GM23338 (cell line): ENCODE data around the gene EDARADD. TPM values are rescaled to one million over a fixed set of nuclear protein-coding genes. Genes with fewer than 3 reads are reported as not detected.

ENCODE experiments used
- ATAC-seq: fragments of 200-7000 bp; cut with Tn5 transposase; 3 replicates; pipeline ENCODE4 v1.9.1; 2020
- DNase-seq: peaks from one replicate; pipeline ENCODE4 v3.0.0-alpha.2; 2015; ENCODE audit warnings: low spot score
- H2AFZ ChIP-seq: fragments of 200-600 bp; sonication (generic); 2 replicates; pipeline ENCODE4 v1.8.0; 2016; ENCODE audit warnings: antibody characterized with exemption, mild to moderate bottlenecking, moderate library complexity
- H3F3A ChIP-seq: fragments of 200-600 bp; sonication (generic); replicated peaks from 2 replicates; pipeline ENCODE4 v1.8.0; 2017; ENCODE audit warnings: antibody characterized with exemption, mixed run types, low read depth
- H3K27ac ChIP-seq: fragments of 200-600 bp; sonication (generic); 2 replicates; pipeline ENCODE4 v1.6.1; 2016; ENCODE audit warnings: low read depth
- H3K27me3 ChIP-seq: fragments of 200-600 bp; sonication (generic); 2 replicates; pipeline ENCODE4 v1.8.0; 2016; ENCODE audit warnings: mild to moderate bottlenecking, mixed run types, moderate library complexity; ENCODE audit not compliant: insufficient read depth
- H3K36me3 ChIP-seq: fragments of 200-600 bp; sonication (generic); 2 replicates; pipeline ENCODE4 v1.8.0; 2016; ENCODE audit warnings: mild to moderate bottlenecking; ENCODE audit not compliant: insufficient read depth
- H3K4me1 ChIP-seq: fragments of 200-600 bp; sonication (generic); 2 replicates; pipeline ENCODE4 v1.8.0; 2016; ENCODE audit warnings: mild to moderate bottlenecking, moderate library complexity; ENCODE audit not compliant: insufficient read depth
- H3K4me2 ChIP-seq: fragments of 200-600 bp; sonication (generic); 2 replicates; pipeline ENCODE4 v1.7.1; 2017; ENCODE audit warnings: mixed run types
- H3K4me3 ChIP-seq: fragments of 200-600 bp; sonication (generic); 2 replicates; pipeline ENCODE4 v1.6.1; 2016; ENCODE audit warnings: mixed run types
- H3K79me2 ChIP-seq: fragments of 200-600 bp; sonication (generic); replicated peaks from 2 replicates; pipeline ENCODE4 v1.8.0; 2017; ENCODE audit warnings: mild to moderate bottlenecking; ENCODE audit not compliant: insufficient read depth
- H3K9me2 ChIP-seq: fragments of 200-600 bp; sonication (generic); 2 replicates; pipeline ENCODE4 v1.8.0; 2017; ENCODE audit not compliant: insufficient read depth
- H4K20me1 ChIP-seq: fragments of 200-600 bp; sonication (generic); replicated peaks from 2 replicates; pipeline ENCODE4 v1.8.0; 2017; ENCODE audit warnings: mild to moderate bottlenecking; ENCODE audit not compliant: insufficient read depth
- H3K27ac Mint-ChIP-seq: 2 replicates; pipeline ENCODE4 v1.8.0; 2020; ENCODE audit warnings: inconsistent platforms, mild to moderate bottlenecking, moderate library complexity, mixed read lengths
- H3K27me3 Mint-ChIP-seq: 3 replicates; pipeline ENCODE4 v1.8.0; 2022; ENCODE audit warnings: low read depth, mild to moderate bottlenecking, moderate library complexity, mixed read lengths, inconsistent platforms; ENCODE audit not compliant: insufficient read depth, poor library complexity
- H3K36me3 Mint-ChIP-seq: 3 replicates; pipeline ENCODE4 v1.8.0; 2021; ENCODE audit warnings: low read depth, mild to moderate bottlenecking, inconsistent platforms, moderate library complexity, mixed read lengths
- H3K4me1 Mint-ChIP-seq: 3 replicates; pipeline ENCODE4 v1.8.0; 2020; ENCODE audit warnings: mild to moderate bottlenecking, inconsistent platforms, mixed read lengths
- H3K4me3 Mint-ChIP-seq: 3 replicates; pipeline ENCODE4 v1.8.0; 2021; ENCODE audit warnings: moderate library complexity, mild to moderate bottlenecking, inconsistent platforms, mixed read lengths
- H3K9me3 Mint-ChIP-seq: 3 replicates; pipeline ENCODE4 v1.8.0; 2020; ENCODE audit warnings: moderate library complexity, mild to moderate bottlenecking, inconsistent platforms, mixed read lengths
- CREB1 ChIP-seq: fragments of 250-450 bp; sonication (Bioruptor Pico); IDR thresholded peaks from 2 replicates; pipeline ENCODE4 v1.5.0; 2020; ENCODE audit warnings: low read depth, mild to moderate bottlenecking, moderate library complexity
- CTCF ChIP-seq, 2 experiments: fragments of 200-600 bp in 1 of 2; sonication (generic) in 1 of 2; conservative IDR thresholded peaks; 2 replicates each; pipeline versions ENCODE4 v1.5.1 to v1.6.1; 2016 to 2017; ENCODE audit warnings: antibody characterized with exemption in 2 of 2, low read depth in 2 of 2, mild to moderate bottlenecking in 2 of 2, moderate library complexity in 1 of 2
- ETS1 ChIP-seq: IDR thresholded peaks from 2 replicates; pipeline ENCODE4 v1.6.1; 2016; ENCODE audit warnings: antibody characterized with exemption
- EZH2 ChIP-seq: fragments of 200-600 bp; sonication (generic); IDR thresholded peaks from one replicate; pipeline ENCODE4 v1.8.0; 2017; ENCODE audit warnings: antibody characterized with exemption, mild to moderate bottlenecking, low read depth; ENCODE audit not compliant: unreplicated experiment
- EZH2phosphoT487 ChIP-seq: fragments of 200-600 bp; sonication (generic); IDR thresholded peaks from one replicate; pipeline ENCODE4 v1.8.1; 2018; ENCODE audit warnings: antibody characterized with exemption; ENCODE audit not compliant: unreplicated experiment
- JUNB ChIP-seq: IDR thresholded peaks from one replicate; pipeline ENCODE4 v1.6.1; 2016; ENCODE audit warnings: antibody characterized with exemption; ENCODE audit not compliant: unreplicated experiment
- NANOG ChIP-seq: IDR thresholded peaks from 2 replicates; pipeline ENCODE4 v1.6.1; 2016; ENCODE audit warnings: antibody characterized with exemption, borderline replicate concordance
- POLR2AphosphoS5 ChIP-seq: IDR thresholded peaks from 2 replicates; pipeline ENCODE4 v1.6.1; 2016; ENCODE audit warnings: antibody characterized with exemption, low read depth
- REST ChIP-seq: IDR thresholded peaks from one replicate; pipeline ENCODE4 v1.6.1; 2018; ENCODE audit warnings: antibody characterized with exemption; ENCODE audit not compliant: unreplicated experiment
- STAT1 ChIP-seq: IDR thresholded peaks from one replicate; pipeline ENCODE4 v1.6.1; 2016; ENCODE audit warnings: antibody characterized with exemption; ENCODE audit not compliant: unreplicated experiment
- ZNF114 ChIP-seq: fragments of 250-450 bp; sonication (Bioruptor Pico); IDR thresholded peaks from 2 replicates; pipeline ENCODE4 v1.5.0; 2020; ENCODE audit warnings: mild to moderate bottlenecking, moderate library complexity
- ZNF331 ChIP-seq: fragments of 250-450 bp; sonication (Bioruptor Pico); IDR thresholded peaks from 2 replicates; pipeline ENCODE4 v1.5.0; 2020; ENCODE audit warnings: low read depth, mild to moderate bottlenecking, moderate library complexity
- ZNF462 ChIP-seq: fragments of 250-450 bp; sonication (Bioruptor Pico); IDR thresholded peaks from 2 replicates; pipeline ENCODE4 v1.5.0; 2020; ENCODE audit warnings: mild to moderate bottlenecking, moderate library complexity
- polyA plus RNA-seq: library from polyadenylated mRNA; unstranded; fragments of >200 nt; fragmentation: Nextera tagmentation; extraction: Ambion mirVana; gene quantifications from 2 replicates; pipeline ENCODE4 v1.2.1, GENCODE V29; 2016
- total RNA-seq: library from RNA; depleted of rRNA; stranded (reverse); fragments of >200 nt; shearing (Covaris generic); gene quantifications from 2 replicates; pipeline ENCODE4 v1.2.3, GENCODE V29; 2014

EDARADD gene
- total and polyA plus RNA-seq, 2 experiments from 2014 or later, result 3.7 to 4.4 TPM

- H4K20me1 ChIP-seq, result no peaks in the 10 kb centered on the region
- DNase-seq (peak; percentile 48), ATAC-seq (peak; percentile 85)
- no peak overlapping the region for H3K27ac ChIP-seq
- no peak overlapping the region for H3K4me3 ChIP-seq
- no peak overlapping the region for H3K4me2 ChIP-seq
- Mint-ChIP-seq H3K4me1 (peaks cover 14% of the 10 kb centered on the region), H3K4me3 (no peak overlapping the region), H3K27ac (no peak overlapping the region), H3K9me3 (peaks cover 3% of the 10 kb centered on the region; the same call in 1 of the 3 replicates), H3K27me3 (peaks cover 4% of the 10 kb centered on the region), H3K36me3 (no peaks in the 10 kb centered on the region)
- H3K36me3 ChIP-seq, result no peaks in the 10 kb centered on the region
- no peaks in the 10 kb centered on the region for H3K79me2 ChIP-seq
- TF ChIP-seq NANOG (no peak), ZNF331 (CRISPR knock-in tag) (no peak), ZNF462 (CRISPR knock-in tag) (no peak), REST (no peak), JUNB (no peak), POLR2AphosphoS5 (no peak), EZH2 (no peak), ETS1 (no peak), STAT1 (no peak), EZH2phosphoT487 (no peak), ZNF114 (CRISPR knock-in tag) (no peak), CREB1 (CRISPR knock-in tag) (no peak), CTCF (conservative IDR thresholded peaks at IDR 0.05; ENCODE audit: low read depth in 2 of 2) (no peak)
- peaks cover 9% of the 10 kb centered on the region for H3K4me1 ChIP-seq
- H3K9me2 ChIP-seq, result no peaks in the 10 kb centered on the region
- H2AFZ ChIP-seq, result no peak overlapping the region
- H3F3A ChIP-seq, result no peaks in the 10 kb centered on the region
- H3K27me3 ChIP-seq, result no peaks in the 10 kb centered on the region
These were observed 101.5 kb downstream of the EDARADD start for GRCh38 chr1:236495467-236496112.
